Erythroblast (primary cell): ENCODE results near the gene CRYGC.
A peak's percentile ranks its signal among the peaks of the same experiment; 100 is the strongest.
"Not testable (repeated sequence)": the region's sequence is repeated elsewhere in the genome, so short reads cannot be mapped to it uniquely, and the experiment has no call there.

Source experiments
- DNase-seq, 2 experiments: peaks; one replicate each; lab custom pipeline; 2025; lab: John Stamatoyannopoulos, UW
- GATA1 ChIP-seq: IDR thresholded peaks from 2 replicates; pipeline ENCODE4 v1.6.1; 2011; ENCODE audit warnings: low read depth, mild to moderate bottlenecking, control low read depth, low read length, moderate library complexity
- POLR2A ChIP-seq: IDR thresholded peaks from 2 replicates; pipeline ENCODE4 v1.6.1; 2011; ENCODE audit warnings: mild to moderate bottlenecking, low read length

The CRYGC gene

GRCh38 chr2:208125251-208125650 lies 4.4 kb downstream of the CRYGC start:
- no peak for TF ChIP-seq GATA1
- no peak for TF ChIP-seq POLR2A
- DNase-seq, result no peak

- DNase-seq, result peak; percentile 27 to 29
These were observed 5.5 kb downstream of the CRYGC start, which contains the start of gene CRYGD for GRCh38 chr2:208124013-208124715. CRYGD (minus strand) TSS chr2:208124524; CDS start chr2:208124473, 51 bp downstream.

DNA sequence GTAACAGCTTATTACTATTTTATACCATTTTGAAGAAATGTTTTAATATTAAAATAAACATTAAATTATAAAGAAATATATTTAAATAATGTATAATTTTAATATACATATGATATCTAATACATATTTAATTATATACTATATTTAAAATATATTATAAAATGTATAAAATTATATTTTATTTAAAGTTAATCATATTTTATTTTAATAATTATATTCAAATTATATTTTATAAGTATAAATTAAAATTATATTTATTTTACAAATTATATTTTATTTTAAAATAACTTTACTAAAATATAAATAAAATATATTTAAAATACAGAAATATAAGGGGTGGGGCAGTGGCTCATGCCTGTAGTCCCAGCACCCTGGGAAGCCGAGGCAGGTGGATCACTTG lies 7.4 kb downstream of the CRYGC start:
- no peak for DNase-seq
- TF ChIP-seq POLR2A (no peak), GATA1 (no peak)

DNA sequence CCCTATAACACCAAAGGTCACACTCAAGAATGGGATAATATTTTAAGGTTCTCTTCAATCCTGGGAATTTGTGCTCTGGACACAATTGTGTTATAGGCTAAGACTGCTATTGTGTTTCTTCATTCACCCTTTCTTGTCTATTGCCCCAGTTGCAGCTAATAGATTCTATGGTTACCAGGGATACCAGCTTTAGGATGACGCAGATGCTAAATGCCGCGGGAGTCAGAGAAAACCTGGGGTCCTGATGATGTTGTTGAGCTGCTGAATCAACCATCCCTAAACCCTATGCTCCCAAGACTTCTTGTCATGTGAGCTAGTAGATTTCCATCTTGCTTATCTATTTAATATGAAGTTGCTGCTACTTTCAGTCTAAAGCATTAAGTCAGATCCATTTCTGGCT lies 10.7 kb downstream of the CRYGC start:
- TF ChIP-seq GATA1 (no peak), POLR2A (no peak)
- DNase-seq, result no peak

DNA sequence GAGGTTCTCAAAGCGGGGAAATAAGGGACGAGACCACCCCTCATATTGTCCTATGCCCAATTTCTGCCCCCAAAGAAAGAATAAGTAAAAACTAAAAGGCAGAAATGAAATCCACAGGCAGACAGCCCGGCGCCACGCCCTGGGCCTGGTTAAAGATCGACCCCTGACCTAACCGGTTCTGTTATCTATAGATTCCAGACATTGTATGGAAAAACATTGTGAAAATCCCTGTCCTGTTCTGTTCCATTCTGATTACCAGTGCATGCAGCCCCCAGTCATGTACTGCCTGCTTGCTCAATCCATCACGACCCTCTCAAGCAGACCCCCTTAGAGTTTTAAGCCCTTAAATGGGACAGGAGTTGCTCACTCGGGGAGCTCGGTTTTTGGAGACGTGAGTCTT lies 12.2 kb downstream of the CRYGC start:
- DNase-seq, result not testable (repeated sequence)

DNA sequence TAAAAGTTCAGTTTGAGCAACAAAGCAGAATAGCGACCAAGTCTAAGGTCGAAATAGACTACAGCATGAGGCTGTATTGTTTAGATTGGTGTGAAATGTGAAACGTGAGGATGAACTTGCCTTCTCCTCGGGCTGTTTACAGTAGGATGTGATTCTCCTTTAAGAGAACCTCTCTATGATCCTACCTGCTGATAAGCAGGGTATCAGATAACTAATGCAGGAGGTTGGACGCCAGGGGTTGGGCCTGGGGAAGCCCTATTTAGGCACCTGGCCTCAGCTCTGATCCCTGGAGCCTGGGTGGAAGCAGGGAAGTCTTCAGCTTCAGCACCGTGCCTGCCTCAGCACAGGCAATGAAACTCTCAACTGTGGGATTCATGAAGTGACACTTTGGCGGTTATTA lies 16.7 kb downstream of the CRYGC start:
- DNase-seq, result no peak
- TF ChIP-seq GATA1 (no peak), POLR2A (no peak)

DNA sequence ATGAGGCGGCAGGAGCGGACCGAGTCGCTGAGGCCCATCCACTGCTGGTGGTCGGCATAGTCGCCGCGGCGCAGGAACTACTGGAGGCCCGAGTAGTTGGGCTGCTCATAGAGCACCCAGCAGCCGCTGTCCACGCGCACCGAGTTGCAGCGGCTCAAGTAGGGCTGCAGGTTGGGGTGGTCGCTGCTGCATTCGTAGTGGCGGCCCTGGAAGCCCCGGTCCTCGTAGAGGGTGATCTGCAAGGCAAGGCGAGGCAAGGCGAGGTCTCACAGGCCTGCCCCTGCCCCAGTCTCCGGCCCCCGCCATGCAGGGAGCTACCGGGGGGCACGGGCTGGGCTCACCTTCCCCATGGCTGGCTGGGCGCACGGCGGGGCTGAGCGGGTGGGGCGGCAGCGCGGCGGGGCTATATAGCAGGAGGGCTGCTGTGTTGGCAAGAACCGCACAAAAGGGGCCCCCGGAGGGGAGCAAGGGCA lies 17.3 kb downstream of the CRYGC start:
- DNase-seq, result not testable (repeated sequence)

- DNase-seq, result no peak
- TF ChIP-seq GATA1, result no peak
- no peak for TF ChIP-seq POLR2A
These were observed 26.0 kb downstream of the CRYGC start for GRCh38 chr2:208103616-208104015.

DNA sequence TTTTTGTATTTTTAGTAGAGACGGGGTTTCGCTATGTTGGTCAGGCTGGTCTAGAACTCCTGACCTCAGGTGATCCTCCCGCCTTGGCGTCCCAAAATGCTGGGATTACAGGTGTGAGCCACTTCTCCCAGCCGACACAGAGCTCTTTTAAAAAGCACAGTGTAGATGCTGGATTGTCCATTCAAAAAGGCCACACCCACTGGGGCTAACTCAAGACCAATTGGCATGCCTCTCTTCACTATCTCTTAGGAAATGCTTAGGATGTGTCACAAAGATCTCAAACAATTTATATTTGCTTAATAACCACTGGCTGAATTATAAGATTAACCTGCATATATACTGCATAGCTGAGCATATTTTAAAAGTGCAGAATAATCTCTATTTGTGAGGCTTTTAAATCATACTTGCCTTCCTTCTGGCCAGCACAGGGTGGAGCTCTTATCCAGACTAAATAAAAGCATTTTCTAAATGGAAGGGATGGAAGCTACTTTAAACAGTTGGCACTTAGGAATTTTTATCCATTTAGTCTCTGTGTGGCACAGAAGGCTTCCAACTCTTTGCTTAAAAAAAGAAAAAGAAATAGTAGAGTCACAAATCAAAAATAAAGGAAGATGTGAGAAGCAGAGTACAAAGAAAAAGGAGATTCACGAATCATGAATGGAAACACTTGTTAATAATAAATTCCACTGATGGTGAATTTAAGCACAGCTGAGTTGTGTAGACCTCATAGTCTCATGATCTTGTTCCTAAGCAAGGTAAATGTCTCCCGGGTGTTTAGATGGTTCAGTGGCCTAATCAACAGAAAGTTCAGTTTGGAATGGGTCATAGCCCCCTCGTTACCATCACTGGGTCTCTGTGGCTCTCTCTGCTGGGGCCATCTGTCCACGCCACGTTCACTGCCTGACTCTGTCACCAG lies 27.7 kb downstream of the CRYGC start:
- no peak for DNase-seq
- TF ChIP-seq GATA1 (no peak), POLR2A (no peak)

GRCh38 chr2:208099682-208100470 lies 29.8 kb downstream of the CRYGC start:
- no peak for DNase-seq
- TF ChIP-seq GATA1 (no peak), POLR2A (no peak)

GRCh38 chr2:208098701-208099100 lies 30.9 kb downstream of the CRYGC start:
- DNase-seq, result not testable (repeated sequence)

GRCh38 chr2:208098267-208098666 lies 31.4 kb downstream of the CRYGC start:
- DNase-seq, result no peak
- TF ChIP-seq POLR2A (no peak), GATA1 (no peak)

GRCh38 chr2:208097801-208098200 lies 31.8 kb downstream of the CRYGC start:
- no peak for DNase-seq
- TF ChIP-seq POLR2A (no peak), GATA1 (no peak)

- DNase-seq, result no peak
- no peak for TF ChIP-seq GATA1
- no peak for TF ChIP-seq POLR2A
These were observed 32.3 kb downstream of the CRYGC start for GRCh38 chr2:208097313-208097712.

- no peak for DNase-seq
- no peak for TF ChIP-seq POLR2A
- TF ChIP-seq GATA1, result no peak
These were observed 33.5 kb downstream of the CRYGC start for GRCh38 chr2:208096080-208096479.
